HEK293T (cell line): ENCODE data around the gene INPP4B.

Experiments
- CTCF ChIA-PET: fragments of 350-600 bp; formaldehyde crosslinking; extraction: SDS; loops from one replicate; lab custom pipeline; 2021; ENCODE audit warnings: antibody characterized with exemption, inconsistent platforms; lab: Yijun Ruan, JAX
- POLR2A ChIA-PET: fragments of 350-600 bp; formaldehyde crosslinking; extraction: SDS; loops from one replicate; lab custom pipeline; 2020; ENCODE audit warnings: antibody characterized with exemption, inconsistent platforms; lab: Yijun Ruan, JAX
- DNase-seq: peaks from one replicate; pipeline ENCODE4 v3.0.0; 2012; ENCODE audit warnings: mixed read lengths; ENCODE audit errors: extremely low spot score
- ARNT ChIP-seq: fragments of 450-650 bp; IDR thresholded peaks from 2 replicates; pipeline ENCODE4 v1.6.1; 2017; ENCODE audit warnings: mild to moderate bottlenecking
- BHLHE40 ChIP-seq: fragments of 450-650 bp; IDR thresholded peaks from 2 replicates; pipeline ENCODE4 v1.6.1; 2016; ENCODE audit warnings: mild to moderate bottlenecking, moderate library complexity, borderline replicate concordance
- CTBP1 ChIP-seq: fragments of 450-650 bp; IDR thresholded peaks from 2 replicates; pipeline ENCODE4 v1.6.1; 2016; ENCODE audit warnings: borderline replicate concordance
- ELF4 ChIP-seq: fragments of 450-650 bp; IDR thresholded peaks from 2 replicates; pipeline ENCODE4 v1.6.1; 2017; ENCODE audit warnings: antibody characterized with exemption
- FOXA1 ChIP-seq: fragments of 450-650 bp; IDR thresholded peaks from 2 replicates; pipeline ENCODE4 v1.6.1; 2016; ENCODE audit warnings: mild to moderate bottlenecking
- FOXK2 ChIP-seq: fragments of 450-650 bp; IDR thresholded peaks from 2 replicates; pipeline ENCODE4 v1.6.1; 2016; ENCODE audit warnings: mild to moderate bottlenecking
- FOXM1 ChIP-seq: fragments of 450-650 bp; IDR thresholded peaks from 2 replicates; pipeline ENCODE4 v1.6.1; 2017; ENCODE audit warnings: mild to moderate bottlenecking, borderline replicate concordance
- HDGF ChIP-seq: fragments of 450-650 bp; IDR thresholded peaks from 2 replicates; pipeline ENCODE4 v1.6.1; 2017; ENCODE audit warnings: antibody characterized with exemption, borderline replicate concordance
- L3MBTL2 ChIP-seq: fragments of 450-650 bp; conservative IDR thresholded peaks from 2 replicates; pipeline ENCODE4 v1.6.1; 2016; ENCODE audit warnings: mild to moderate bottlenecking
- LEF1 ChIP-seq: fragments of 450-650 bp; IDR thresholded peaks from 2 replicates; pipeline ENCODE4 v1.6.1; 2017; ENCODE audit warnings: mild to moderate bottlenecking, borderline replicate concordance
- NFRKB ChIP-seq: fragments of 450-650 bp; IDR thresholded peaks from 2 replicates; pipeline ENCODE4 v1.6.1; 2016; ENCODE audit warnings: mild to moderate bottlenecking, moderate library complexity
- PKNOX1 ChIP-seq: fragments of 450-650 bp; IDR thresholded peaks from 2 replicates; pipeline ENCODE4 v1.6.1; 2016
- SP1 ChIP-seq: fragments of 450-650 bp; IDR thresholded peaks from 2 replicates; pipeline ENCODE4 v1.6.1; 2017
- SUZ12 ChIP-seq: fragments of 450-650 bp; IDR thresholded peaks from 2 replicates; pipeline ENCODE4 v1.6.1; 2016; ENCODE audit warnings: mild to moderate bottlenecking
- TARDBP ChIP-seq: fragments of 450-650 bp; IDR thresholded peaks from 2 replicates; pipeline ENCODE4 v1.6.1; 2016
- ZNF384 ChIP-seq: fragments of 450-650 bp; IDR thresholded peaks from 2 replicates; pipeline ENCODE4 v1.6.1; 2016

The INPP4B gene

GRCh38 chr4:142845293-142846107, 601 bp downstream of the INPP4B start:
- ChIA-PET CTCF (interaction anchor here (0.6 kb wide), 2 partner anchors 71 to 278 kb away, joined by 3 to 5 read pairs; no protein-coding TSS in a partner anchor), POLR2A (interaction anchor here (0.5 to 1.1 kb wide), 2 partner anchors 11 to 12 kb away, joined by 3 read pairs; no protein-coding TSS in a partner anchor)
- TF ChIP-seq SUZ12, result no peak
- no peak for TF ChIP-seq FOXM1
- no peak for TF ChIP-seq ZNF384
- TF ChIP-seq FOXA1, result no peak
- no peak for TF ChIP-seq NFRKB
- TF ChIP-seq ELF4, result no peak
- no peak for TF ChIP-seq TARDBP
- TF ChIP-seq SP1, result no peak
- no peak for TF ChIP-seq LEF1
- no peak for TF ChIP-seq FOXK2
- no peak for TF ChIP-seq PKNOX1
- no peak for TF ChIP-seq BHLHE40
- no peak for TF ChIP-seq ARNT
- DNase-seq, result no peak

- ChIA-PET CTCF (interaction anchor here (0.6 kb wide), 1 partner anchor 277 kb away, joined by 3 read pairs; no protein-coding TSS in a partner anchor), POLR2A (interaction anchor here (0.5 kb wide), 1 partner anchor 13 kb away, joined by 3 read pairs; no protein-coding TSS in a partner anchor)
- no peak for TF ChIP-seq LEF1
- no peak for TF ChIP-seq L3MBTL2
- TF ChIP-seq NFRKB, result no peak
- no peak for TF ChIP-seq HDGF
- DNase-seq, result no peak
Measured at GRCh38 chr4:142844782-142845181, 1.3 kb downstream of the INPP4B start.

GRCh38 chr4:142840516-142841123, 5.5 kb downstream of the INPP4B start:
- no peak for TF ChIP-seq CTBP1
- no peak for TF ChIP-seq SUZ12
- TF ChIP-seq FOXA1, result no peak
- TF ChIP-seq NFRKB, result no peak
- no peak for TF ChIP-seq ZNF384
- no peak for TF ChIP-seq FOXM1
- TF ChIP-seq ARNT, result no peak
- TF ChIP-seq LEF1, result no peak
- TF ChIP-seq FOXK2, result no peak
- TF ChIP-seq PKNOX1, result no peak
- no peak for TF ChIP-seq TARDBP
- TF ChIP-seq ELF4, result no peak
- TF ChIP-seq SP1, result no peak
- no peak for TF ChIP-seq L3MBTL2
- no peak for TF ChIP-seq HDGF
- TF ChIP-seq BHLHE40, result no peak
- DNase-seq, result no peak
- CTCF ChIA-PET, result no interaction called here
- POLR2A ChIA-PET, result no interaction called here

GRCh38 chr4:142838778-142839177, 7.3 kb downstream of the INPP4B start:
- ChIA-PET CTCF (no interaction called here), POLR2A (no interaction called here)
- TF ChIP-seq SP1 (no peak), FOXM1 (no peak), L3MBTL2 (no peak), ZNF384 (no peak), CTBP1 (no peak), ELF4 (no peak), FOXK2 (no peak), HDGF (no peak), PKNOX1 (no peak), SUZ12 (no peak), LEF1 (no peak), BHLHE40 (no peak), NFRKB (no peak), ARNT (no peak), FOXA1 (no peak), TARDBP (no peak)
- DNase-seq, result no peak

- POLR2A ChIA-PET, result no interaction called here
- TF ChIP-seq TARDBP (no peak), SUZ12 (no peak), FOXM1 (no peak), LEF1 (no peak), BHLHE40 (no peak), L3MBTL2 (no peak), PKNOX1 (no peak)
- CTCF ChIA-PET, result no interaction called here
- no peak for DNase-seq
Measured at GRCh38 chr4:142832022-142832421, 14.1 kb downstream of the INPP4B start.
